IMR-90 (cell line): Measurements from ENCODE around the gene FGD3. TPM values are rescaled to one million over a fixed set of nuclear protein-coding genes. Genes with fewer than 3 reads are reported as not detected.

Experiments used
- ATAC-seq: fragments of 200-7000 bp; cut with Tn5 transposase; 2 replicates; pipeline ENCODE4 v1.9.1; 2020; ENCODE audit warnings: low read depth, mild to moderate bottlenecking, moderate library complexity
- BruUV-seq: library from RNA; stranded (reverse); fragments of 400-500 nt; replicated peaks from 2 replicates; lab custom pipeline; 2021; lab: Mats Ljungman, UMichigan
- CTCF ChIA-PET: fragments of 300-600 bp; formaldehyde crosslinking; extraction: SDS; loops from one replicate; lab custom pipeline; 2021; ENCODE audit warnings: antibody characterized with exemption; lab: Yijun Ruan, JAX
- POLR2A ChIA-PET: fragments of 300-600 bp; sonication (Branson Sonifier 250); formaldehyde crosslinking; loops from one replicate; lab custom pipeline; 2022; ENCODE audit warnings: antibody characterized with exemption; ENCODE audit not compliant: unreplicated experiment; lab: Charles Lee
- DNase-seq: peaks from one replicate; pipeline ENCODE4 v3.0.0; 2013
- H2AFZ ChIP-seq: replicated peaks from 2 replicates; pipeline ENCODE3; 2013; ENCODE audit warnings: low read length, mild to moderate bottlenecking; ENCODE audit not compliant: poor library complexity
- H2AK5ac ChIP-seq: 2 replicates; pipeline ENCODE4 v1.6.1; 2013; ENCODE audit warnings: low read depth, low read length, inconsistent platforms
- H2AK9ac ChIP-seq: replicated peaks from 2 replicates; pipeline ENCODE3; 2013; ENCODE audit warnings: mild to moderate bottlenecking, low read depth, low read length, moderate library complexity; ENCODE audit not compliant: poor library complexity
- H2BK120ac ChIP-seq: 2 replicates; pipeline ENCODE4 v1.6.1; 2013; ENCODE audit warnings: low read depth, low read length, inconsistent platforms
- H2BK15ac ChIP-seq: 3 replicates; pipeline ENCODE4 v1.6.1; 2013; ENCODE audit warnings: low read depth, low read length, inconsistent platforms
- H2BK20ac ChIP-seq: 2 replicates; pipeline ENCODE4 v1.6.1; 2013; ENCODE audit warnings: low read depth, mild to moderate bottlenecking, inconsistent platforms, low read length, moderate library complexity
- H2BK5ac ChIP-seq: 2 replicates; pipeline ENCODE4 v1.6.1; 2013; ENCODE audit warnings: mild to moderate bottlenecking, low read depth, low read length, inconsistent platforms; ENCODE audit not compliant: poor library complexity, severe bottlenecking
- H3K14ac ChIP-seq: replicated peaks from 2 replicates; pipeline ENCODE4 v1.6.1; 2013; ENCODE audit warnings: low read depth, low read length, inconsistent platforms
- H3K18ac ChIP-seq: 2 replicates; pipeline ENCODE4 v1.6.1; 2013; ENCODE audit warnings: low read depth, low read length, control low read depth
- H3K23ac ChIP-seq: 2 replicates; pipeline ENCODE4 v1.6.1; 2013; ENCODE audit warnings: low read depth, low read length, inconsistent platforms
- H3K27ac ChIP-seq: 2 replicates; pipeline ENCODE4 v1.5.1; 2013; ENCODE audit warnings: mild to moderate bottlenecking, control low read depth, low read length; ENCODE audit not compliant: insufficient read depth
- H3K27me3 ChIP-seq: 2 replicates; pipeline ENCODE4 v1.6.1; 2013; ENCODE audit warnings: low read length; ENCODE audit not compliant: control insufficient read depth, insufficient read depth
- H3K36me3 ChIP-seq: 2 replicates; pipeline ENCODE4 v1.6.1; 2013; ENCODE audit warnings: low read length, mixed read lengths; ENCODE audit not compliant: control insufficient read depth, insufficient read depth
- H3K4ac ChIP-seq: 2 replicates; pipeline ENCODE4 v1.6.1; 2013; ENCODE audit warnings: low read depth, low read length, inconsistent platforms
- H3K4me1 ChIP-seq: 2 replicates; pipeline ENCODE4 v1.6.1; 2013; ENCODE audit warnings: low read length, mixed read lengths; ENCODE audit not compliant: control insufficient read depth, insufficient read depth
- H3K4me2 ChIP-seq: 2 replicates; pipeline ENCODE4 v1.6.1; 2013; ENCODE audit warnings: low read depth, mild to moderate bottlenecking, control low read depth, low read length, moderate library complexity
- H3K4me3 ChIP-seq: 2 replicates; pipeline ENCODE4 v1.5.1; 2013; ENCODE audit warnings: low read depth, mild to moderate bottlenecking, control low read depth, low read length, moderate library complexity; ENCODE audit not compliant: insufficient read depth
- H3K56ac ChIP-seq: 2 replicates; pipeline ENCODE4 v1.6.1; 2013; ENCODE audit warnings: low read length, inconsistent platforms; ENCODE audit not compliant: insufficient read depth; ENCODE audit errors: extremely low read depth
- H3K79me1 ChIP-seq, 2 experiments: 2 replicates each; pipeline ENCODE4 v1.6.1; 2013; ENCODE audit warnings: low read length in 2 of 2, inconsistent platforms in 1 of 2, low read depth in 1 of 2
- H3K9ac ChIP-seq: 2 replicates; pipeline ENCODE4 v1.6.1; 2013; ENCODE audit warnings: low read depth, low read length, control low read depth
- H3K9me1 ChIP-seq: 2 replicates; pipeline ENCODE4 v1.6.1; 2013; ENCODE audit warnings: low read length, inconsistent platforms; ENCODE audit not compliant: insufficient read depth
- H3K9me3 ChIP-seq: 2 replicates; pipeline ENCODE4 v1.6.1; 2013; ENCODE audit warnings: low read length; ENCODE audit not compliant: control insufficient read depth, insufficient read depth
- H4K20me1 ChIP-seq: 2 replicates; pipeline ENCODE4 v1.6.1; 2013; ENCODE audit warnings: low read length, inconsistent platforms; ENCODE audit not compliant: insufficient read depth
- H4K5ac ChIP-seq: 2 replicates; pipeline ENCODE4 v1.6.1; 2013; ENCODE audit warnings: mild to moderate bottlenecking, low read depth, low read length, control low read depth
- H4K8ac ChIP-seq, 2 experiments: 2 replicates each; pipeline ENCODE4 v1.6.1; 2013; ENCODE audit warnings: low read depth in 2 of 2, low read length in 2 of 2, control low read depth in 1 of 2, inconsistent platforms in 1 of 2
- H4K91ac ChIP-seq: 2 replicates; pipeline ENCODE4 v1.6.1; 2013; ENCODE audit warnings: low read depth, low read length, inconsistent platforms; ENCODE audit not compliant: insufficient read depth
- BHLHE40 ChIP-seq: fragments of 150-350 bp; IDR thresholded peaks from 2 replicates; pipeline ENCODE4 v1.6.1; 2016; ENCODE audit warnings: mild to moderate bottlenecking, low read depth, low read length
- CEBPB ChIP-seq: IDR thresholded peaks from 2 replicates; pipeline ENCODE4 v1.6.1; 2012; ENCODE audit warnings: low read depth, low read length, improper control_type of control experiment
- CHD1 ChIP-seq: IDR thresholded peaks from 2 replicates; pipeline ENCODE4 v1.6.1; 2012; ENCODE audit warnings: low read depth, low read length, improper control_type of control experiment
- FOS ChIP-seq: fragments of 150-350 bp; IDR thresholded peaks from 2 replicates; pipeline ENCODE4 v1.6.1; 2016; ENCODE audit warnings: low read depth, low read length
- MAFK ChIP-seq: IDR thresholded peaks from 2 replicates; pipeline ENCODE4 v1.6.1; 2012; ENCODE audit warnings: low read depth, low read length, improper control_type of control experiment
- MAZ ChIP-seq: IDR thresholded peaks from 2 replicates; pipeline ENCODE4 v1.6.1; 2012; ENCODE audit warnings: low read depth, mild to moderate bottlenecking, low read length, improper control_type of control experiment, moderate library complexity, borderline replicate concordance
- MXI1 ChIP-seq: IDR thresholded peaks from 2 replicates; pipeline ENCODE4 v1.6.1; 2012; ENCODE audit warnings: low read depth, mild to moderate bottlenecking, low read length, moderate library complexity, borderline replicate concordance
- NFE2L2 ChIP-seq: fragments of 150-350 bp; IDR thresholded peaks from 2 replicates; pipeline ENCODE4 v1.6.1; 2016; ENCODE audit warnings: low read depth, mild to moderate bottlenecking, low read length
- POLR2A ChIP-seq: IDR thresholded peaks from 2 replicates; pipeline ENCODE4 v1.6.1; 2012; ENCODE audit warnings: mild to moderate bottlenecking, low read depth, low read length
- RAD21 ChIP-seq: IDR thresholded peaks from 2 replicates; pipeline ENCODE4 v1.6.1; 2012; ENCODE audit warnings: low read length, improper control_type of control experiment
- RCOR1 ChIP-seq: IDR thresholded peaks from 2 replicates; pipeline ENCODE4 v1.6.1; 2012; ENCODE audit warnings: mild to moderate bottlenecking, low read length, improper control_type of control experiment; ENCODE audit not compliant: insufficient replicate concordance
- RFX5 ChIP-seq: IDR thresholded peaks from 2 replicates; pipeline ENCODE4 v1.8.0; 2012; ENCODE audit warnings: low read depth, mild to moderate bottlenecking, low read length, moderate library complexity
- SMC3 ChIP-seq: fragments of 150-350 bp; IDR thresholded peaks from 2 replicates; pipeline ENCODE4 v1.6.1; 2016; ENCODE audit warnings: low read depth, mild to moderate bottlenecking, antibody characterized with exemption, low read length, moderate library complexity
- WGBS, 2 experiments: methylation state at CpG; one replicate each; pipeline versions ENCODE4 v1.1.5 to v1.1.7; 2013; ENCODE audit warnings: missing lambda C conversion rate in 2 of 2; ENCODE audit not compliant: insufficient read length in 1 of 2; ENCODE audit errors: extremely low coverage in 2 of 2; 5-methylcytosine and 5-hydroxymethylcytosine counted together
- dilution Hi-C: fragments of 300-500 bp; cut with HindIII; formaldehyde crosslinking; loops from one replicate; pipeline ENCODE4 v1.14.3; 2018; ENCODE audit warnings: low sequenced_read_pairs; ENCODE audit not compliant: unreplicated experiment
- in situ Hi-C: fragments of 300-500 bp; cut with MboI; formaldehyde crosslinking; loops from 3 replicates; pipeline ENCODE4 v1.14.3; 2019; ENCODE audit warnings: low sequenced_read_pairs, inconsistent platforms, mixed read lengths
- intact Hi-C: fragments of 100-400 bp; cut with micrococcal nuclease; formaldehyde crosslinking; loops from 2 replicates; pipeline ENCODE4 v1.10.0; 2022
- polyA plus RNA-seq, 3 experiments: library from polyadenylated mRNA; depleted of rRNA; stranded (reverse); fragments of >200 nt; gene quantifications; 2 replicates each; pipeline ENCODE4 v1.2.3, GENCODE V29; 2012; ENCODE audit warnings: low replicate concordance in 1 of 3
- total RNA-seq: library from RNA; depleted of rRNA; stranded (reverse); fragments of >200 nt; gene quantifications from 2 replicates; pipeline ENCODE4 v1.2.3, GENCODE V29; 2012
- TF ChIP-seq, protein P1 (sequence below): fragments of 150-350 bp; IDR thresholded peaks from 2 replicates; pipeline ENCODE4 v1.6.1; 2017; ENCODE audit warnings: mild to moderate bottlenecking, antibody characterized with exemption, low read length, low read depth
- TF ChIP-seq, protein P2 (sequence below): conservative IDR thresholded peaks from 2 replicates; pipeline ENCODE4 v1.5.1; 2012; ENCODE audit warnings: mild to moderate bottlenecking, low read depth, low read length, improper control_type of control experiment
- TF ChIP-seq, protein P3 (sequence below): fragments of 150-350 bp; IDR thresholded peaks from 2 replicates; pipeline ENCODE4 v1.6.1; 2016; ENCODE audit warnings: low read depth, mild to moderate bottlenecking, low read length, moderate library complexity, borderline replicate concordance

The FGD3 gene
- total and polyA plus RNA-seq, 2 of the 4 experiments (the other 2 are of a cell fraction), result not detected

DNA sequence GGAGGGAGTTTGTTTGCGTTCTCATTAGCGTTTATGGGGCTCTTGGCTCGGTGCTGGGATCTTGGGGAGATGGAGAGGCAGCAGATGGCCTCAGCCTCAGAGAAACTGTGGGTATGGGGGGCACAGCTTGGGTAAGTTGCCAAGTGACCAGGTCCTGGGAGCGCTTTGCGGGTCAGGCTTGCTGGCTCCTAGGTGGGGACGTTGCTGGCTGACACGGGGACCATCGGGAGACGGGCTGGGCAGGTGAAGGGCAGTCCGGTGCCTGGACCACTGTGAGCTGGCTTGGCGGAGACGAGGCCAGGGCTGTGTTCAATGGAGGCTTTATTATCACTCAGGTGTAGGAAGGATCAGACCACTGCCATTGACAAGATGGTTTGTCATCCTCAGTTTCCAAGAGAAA is 30.0 kb downstream of the FGD3 start:
- ChIA-PET CTCF (no interaction called here), POLR2A (no interaction called here)
- no peak overlapping the region for H3K9ac ChIP-seq
- H3K23ac ChIP-seq, result no peak overlapping the region
- H3K14ac ChIP-seq, result no peak overlapping the region
- H3K27ac ChIP-seq, result no peak overlapping the region
- dilution Hi-C loops (no loop called here), intact Hi-C loops (no loop called here), in situ Hi-C loops (no loop called here)
- H3K36me3 ChIP-seq, result no peaks in the 10 kb centered on the region
- H3K27me3 ChIP-seq, result no peaks in the 10 kb centered on the region
- TF ChIP-seq CEBPB (no peak), MXI1 (no peak), RCOR1 (no peak), RFX5 (no peak), SMC3 (no peak), NFE2L2 (no peak), BHLHE40 (no peak), MAZ (no peak), RAD21 (no peak), CHD1 (no peak), POLR2A (no peak), MAFK (no peak), FOS (no peak)
- TF ChIP-seq, protein P1, sequence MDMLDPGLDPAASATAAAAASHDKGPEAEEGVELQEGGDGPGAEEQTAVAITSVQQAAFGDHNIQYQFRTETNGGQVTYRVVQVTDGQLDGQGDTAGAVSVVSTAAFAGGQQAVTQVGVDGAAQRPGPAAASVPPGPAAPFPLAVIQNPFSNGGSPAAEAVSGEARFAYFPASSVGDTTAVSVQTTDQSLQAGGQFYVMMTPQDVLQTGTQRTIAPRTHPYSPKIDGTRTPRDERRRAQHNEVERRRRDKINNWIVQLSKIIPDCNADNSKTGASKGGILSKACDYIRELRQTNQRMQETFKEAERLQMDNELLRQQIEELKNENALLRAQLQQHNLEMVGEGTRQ, result no peak
- TF ChIP-seq, protein P2, sequence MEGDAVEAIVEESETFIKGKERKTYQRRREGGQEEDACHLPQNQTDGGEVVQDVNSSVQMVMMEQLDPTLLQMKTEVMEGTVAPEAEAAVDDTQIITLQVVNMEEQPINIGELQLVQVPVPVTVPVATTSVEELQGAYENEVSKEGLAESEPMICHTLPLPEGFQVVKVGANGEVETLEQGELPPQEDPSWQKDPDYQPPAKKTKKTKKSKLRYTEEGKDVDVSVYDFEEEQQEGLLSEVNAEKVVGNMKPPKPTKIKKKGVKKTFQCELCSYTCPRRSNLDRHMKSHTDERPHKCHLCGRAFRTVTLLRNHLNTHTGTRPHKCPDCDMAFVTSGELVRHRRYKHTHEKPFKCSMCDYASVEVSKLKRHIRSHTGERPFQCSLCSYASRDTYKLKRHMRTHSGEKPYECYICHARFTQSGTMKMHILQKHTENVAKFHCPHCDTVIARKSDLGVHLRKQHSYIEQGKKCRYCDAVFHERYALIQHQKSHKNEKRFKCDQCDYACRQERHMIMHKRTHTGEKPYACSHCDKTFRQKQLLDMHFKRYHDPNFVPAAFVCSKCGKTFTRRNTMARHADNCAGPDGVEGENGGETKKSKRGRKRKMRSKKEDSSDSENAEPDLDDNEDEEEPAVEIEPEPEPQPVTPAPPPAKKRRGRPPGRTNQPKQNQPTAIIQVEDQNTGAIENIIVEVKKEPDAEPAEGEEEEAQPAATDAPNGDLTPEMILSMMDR, result no peak
- TF ChIP-seq, protein P3, sequence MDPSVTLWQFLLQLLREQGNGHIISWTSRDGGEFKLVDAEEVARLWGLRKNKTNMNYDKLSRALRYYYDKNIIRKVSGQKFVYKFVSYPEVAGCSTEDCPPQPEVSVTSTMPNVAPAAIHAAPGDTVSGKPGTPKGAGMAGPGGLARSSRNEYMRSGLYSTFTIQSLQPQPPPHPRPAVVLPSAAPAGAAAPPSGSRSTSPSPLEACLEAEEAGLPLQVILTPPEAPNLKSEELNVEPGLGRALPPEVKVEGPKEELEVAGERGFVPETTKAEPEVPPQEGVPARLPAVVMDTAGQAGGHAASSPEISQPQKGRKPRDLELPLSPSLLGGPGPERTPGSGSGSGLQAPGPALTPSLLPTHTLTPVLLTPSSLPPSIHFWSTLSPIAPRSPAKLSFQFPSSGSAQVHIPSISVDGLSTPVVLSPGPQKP, result no peak
- H2BK5ac ChIP-seq, result no peak overlapping the region
- no TSS peak for BruUV-seq
- no peak overlapping the region for H3K4me2 ChIP-seq
- no peak overlapping the region for H3K4ac ChIP-seq
- H3K9me3 ChIP-seq, result no peaks in the 10 kb centered on the region
- H3K18ac ChIP-seq, result no peak overlapping the region
- no peak overlapping the region for H4K91ac ChIP-seq
- no peak overlapping the region for H3K4me3 ChIP-seq
- no peak overlapping the region for H2BK120ac ChIP-seq
- no peak overlapping the region for H2BK20ac ChIP-seq
- WGBS, 2 experiments, result 80% methylated on average over 4 of the region's 12 CpGs; no CpG with 5 or more reads in 1 of the 2 experiments
- no peaks in the 10 kb centered on the region for H3K9me1 ChIP-seq
- no peak overlapping the region for H2AK9ac ChIP-seq
- H4K20me1 ChIP-seq, result no peaks in the 10 kb centered on the region
- H2BK15ac ChIP-seq, result no peak overlapping the region
- no peaks in the 10 kb centered on the region for H3K79me1 ChIP-seq
- no peak overlapping the region for H2AFZ ChIP-seq
- H3K4me1 ChIP-seq, result no peaks in the 10 kb centered on the region
- H3K56ac ChIP-seq, result no peak overlapping the region
- ATAC-seq, result no peak
- no peak overlapping the region for H2AK5ac ChIP-seq
- no peak overlapping the region for H4K5ac ChIP-seq
- H4K8ac ChIP-seq, result no peak overlapping the region
- DNase-seq, result no peak
